Thyroid gland (tissue), 4 donors: ENCODE data around the gene ALDH2.

Experiments
- CTCF ChIP-seq, 6 experiments: fragments of 200-600 bp in 3 of 6; fragments of 450-650 bp in 3 of 6; sonication (generic) in 3 of 6; IDR thresholded peaks; one replicate each; pipeline ENCODE4 v1.5.1; 2016 to 2019; ENCODE audit warnings: antibody characterized with exemption in 6 of 6, mild to moderate bottlenecking in 2 of 6, inconsistent platforms in 1 of 6, moderate library complexity in 1 of 6
- POLR2A ChIP-seq, 2 donors: fragments of 450-650 bp; IDR thresholded peaks; one replicate each; pipeline ENCODE4 v1.6.1; 2017; ENCODE audit warnings: antibody characterized with exemption in 2 of 2, mild to moderate bottlenecking in 2 of 2, moderate library complexity in 1 of 2

- no peak for TF ChIP-seq CTCF (IDR thresholded peaks at IDR 0.05)
- TF ChIP-seq POLR2A (IDR thresholded peaks at IDR 0.05) = no peak
Measured at GRCh38 chr12:111761099-111761498, 5.6 kb upstream of the ALDH2 start.
